Gastrocnemius medialis (tissue), 4 donors: ENCODE results near the gene ADCY7.

ENCODE experiments used
- POLR2A ChIP-seq, 2 donors: fragments of 450-650 bp; IDR thresholded peaks; one replicate each; pipeline ENCODE4 v1.6.1; 2017; ENCODE audit warnings: antibody characterized with exemption in 2 of 2, mild to moderate bottlenecking in 2 of 2, moderate library complexity in 2 of 2
- TF ChIP-seq, protein P1 (sequence below), 5 experiments: fragments of 450-650 bp in 3 of 5; fragments of 200-600 bp in 2 of 5; sonication (generic) in 2 of 5; IDR thresholded peaks in 4 of 5; conservative IDR thresholded peaks in 1 of 5; 1 replicate in 4 of 5; 2 replicates in 1 of 5; pipeline ENCODE4 v1.5.1; 2016 to 2019; ENCODE audit warnings: antibody characterized with exemption in 5 of 5, mild to moderate bottlenecking in 3 of 5, moderate library complexity in 3 of 5

DNA sequence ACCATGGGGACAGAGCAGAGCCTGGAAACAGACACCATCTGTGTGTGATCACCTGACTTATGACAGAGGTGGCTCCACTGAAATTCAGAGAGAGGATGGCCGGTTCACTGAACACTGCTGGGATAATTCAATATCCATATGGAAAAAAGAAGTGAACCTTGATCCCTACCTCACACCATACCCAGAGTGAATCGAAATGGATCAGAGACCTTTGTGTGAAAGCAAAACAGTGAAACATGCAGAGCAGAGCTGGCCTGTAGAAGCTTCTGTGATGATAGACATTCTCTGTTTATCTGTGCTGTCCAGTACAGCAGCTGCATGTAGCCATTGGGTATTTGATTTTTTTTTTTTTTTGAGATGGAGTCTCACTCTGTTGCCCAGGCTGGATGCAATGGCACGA, 20.3 kb downstream of the ADCY7 start:
- TF ChIP-seq, protein P1, sequence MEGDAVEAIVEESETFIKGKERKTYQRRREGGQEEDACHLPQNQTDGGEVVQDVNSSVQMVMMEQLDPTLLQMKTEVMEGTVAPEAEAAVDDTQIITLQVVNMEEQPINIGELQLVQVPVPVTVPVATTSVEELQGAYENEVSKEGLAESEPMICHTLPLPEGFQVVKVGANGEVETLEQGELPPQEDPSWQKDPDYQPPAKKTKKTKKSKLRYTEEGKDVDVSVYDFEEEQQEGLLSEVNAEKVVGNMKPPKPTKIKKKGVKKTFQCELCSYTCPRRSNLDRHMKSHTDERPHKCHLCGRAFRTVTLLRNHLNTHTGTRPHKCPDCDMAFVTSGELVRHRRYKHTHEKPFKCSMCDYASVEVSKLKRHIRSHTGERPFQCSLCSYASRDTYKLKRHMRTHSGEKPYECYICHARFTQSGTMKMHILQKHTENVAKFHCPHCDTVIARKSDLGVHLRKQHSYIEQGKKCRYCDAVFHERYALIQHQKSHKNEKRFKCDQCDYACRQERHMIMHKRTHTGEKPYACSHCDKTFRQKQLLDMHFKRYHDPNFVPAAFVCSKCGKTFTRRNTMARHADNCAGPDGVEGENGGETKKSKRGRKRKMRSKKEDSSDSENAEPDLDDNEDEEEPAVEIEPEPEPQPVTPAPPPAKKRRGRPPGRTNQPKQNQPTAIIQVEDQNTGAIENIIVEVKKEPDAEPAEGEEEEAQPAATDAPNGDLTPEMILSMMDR (IDR thresholded peaks at IDR 0.05 in 4 of 5, conservative IDR thresholded peaks at IDR 0.05 in 1 of 5), result no peak
- TF ChIP-seq POLR2A (IDR thresholded peaks at IDR 0.05), result no peak
